K562 (cell line): ENCODE measurements around the gene DIP2A.

Source experiments
- CTCF ChIP-seq, 3 experiments: IDR thresholded peaks in 2 of 3; conservative IDR thresholded peaks in 1 of 3; 2 replicates each; pipeline ENCODE4 v1.5.1; 2011 to 2012; ENCODE audit warnings: low read length in 3 of 3, mild to moderate bottlenecking in 3 of 3, control low read depth in 2 of 3, improper control_type of control experiment in 1 of 3, inconsistent platforms in 1 of 3, low read depth in 1 of 3, mixed read lengths in 1 of 3, moderate library complexity in 1 of 3; ENCODE audit not compliant: insufficient read depth in 2 of 3
- E2F4 ChIP-seq: sonication (generic); formaldehyde crosslinking; IDR thresholded peaks from 2 replicates; pipeline ENCODE4 v1.8.0; 2022; ENCODE audit warnings: mild to moderate bottlenecking, low read depth, missing genetic modification reagents
- ESRRA ChIP-seq: fragments of 450-650 bp; IDR thresholded peaks from 2 replicates; pipeline ENCODE4 v1.6.1; 2014; ENCODE audit warnings: low read depth, mild to moderate bottlenecking, moderate library complexity, borderline replicate concordance
- FOXA1 ChIP-seq: fragments of 450-650 bp; IDR thresholded peaks from 2 replicates; pipeline ENCODE4 v1.6.1; 2016; ENCODE audit warnings: mild to moderate bottlenecking, borderline replicate concordance
- ILF3 ChIP-seq: fragments of 450-650 bp; IDR thresholded peaks from 2 replicates; pipeline ENCODE4 v1.6.1; 2018; ENCODE audit warnings: antibody characterized with exemption, mild to moderate bottlenecking, moderate library complexity, borderline replicate concordance
- JUND ChIP-seq, 2 experiments: IDR thresholded peaks; 2 replicates in 1 of 2; 3 replicates in 1 of 2; pipeline ENCODE4 v1.6.1; 2011; ENCODE audit warnings: borderline replicate concordance in 2 of 2, low read depth in 2 of 2, low read length in 2 of 2, improper control_type of control experiment in 1 of 2, missing biosample characterization in 1 of 2, missing genetic modification characterization in 1 of 2, missing genetic modification reagents in 1 of 2
- MCM5 ChIP-seq: fragments of 450-650 bp; IDR thresholded peaks from 2 replicates; pipeline ENCODE4 v1.6.1; 2016; ENCODE audit warnings: low read depth
- MYNN ChIP-seq, 2 experiments: sonication (generic); formaldehyde crosslinking in 1 of 2; IDR thresholded peaks; 2 replicates each; pipeline versions ENCODE4 v1.5.0 to v1.6.1; 2016 to 2020; ENCODE audit warnings: antibody characterized with exemption in 1 of 2, missing genetic modification reagents in 1 of 2
- POLR2A ChIP-seq: fragments of 450-650 bp; conservative IDR thresholded peaks from 2 replicates; pipeline ENCODE4 v1.6.1; 2016
- RCOR1 ChIP-seq, 2 experiments: IDR thresholded peaks; 2 replicates each; pipeline ENCODE4 v1.6.1; 2012; ENCODE audit warnings: low read depth in 2 of 2, low read length in 2 of 2, borderline replicate concordance in 1 of 2, improper control_type of control experiment in 1 of 2
- ZBTB2 ChIP-seq: fragments of 450-650 bp; IDR thresholded peaks from 2 replicates; pipeline ENCODE4 v1.6.1; 2016; ENCODE audit warnings: antibody characterized with exemption
- ZBTB33 ChIP-seq: sonication (generic); formaldehyde crosslinking; IDR thresholded peaks from 2 replicates; pipeline ENCODE4 v1.8.1; 2023; ENCODE audit warnings: mild to moderate bottlenecking, missing genetic modification reagents
- ZHX1 ChIP-seq: fragments of 150-350 bp; conservative IDR thresholded peaks from 2 replicates; pipeline ENCODE4 v1.6.1; 2014; ENCODE audit warnings: low read length

- TF ChIP-seq RCOR1 (IDR thresholded peaks at IDR 0.05; ENCODE audit: borderline replicate concordance in 1 of 2, low read depth in 2 of 2, low read length in 2 of 2): no peak
- no peak for TF ChIP-seq ZHX1
- TF ChIP-seq ZBTB33 (CRISPR knock-in tag): no peak
- no peak for TF ChIP-seq POLR2A
- no peak for TF ChIP-seq ESRRA
- no peak for TF ChIP-seq ILF3
- no peak for TF ChIP-seq MCM5
- TF ChIP-seq CTCF (IDR thresholded peaks at IDR 0.05 in 2 of 3, conservative IDR thresholded peaks at IDR 0.05 in 1 of 3; ENCODE audit: insufficient read depth in 2 of 3, low read depth in 1 of 3, low read length in 3 of 3): no peak
- no peak for TF ChIP-seq MYNN (IDR thresholded peaks at IDR 0.05)
- no peak for TF ChIP-seq MYNN (CRISPR knock-in tag; IDR thresholded peaks at IDR 0.05)
- no peak for TF ChIP-seq E2F4 (CRISPR knock-in tag)
- no peak for TF ChIP-seq ZBTB2
- no peak for TF ChIP-seq JUND (IDR thresholded peaks at IDR 0.05; ENCODE audit: borderline replicate concordance, low read depth, low read length)
- TF ChIP-seq JUND (tag; IDR thresholded peaks at IDR 0.05; ENCODE audit: borderline replicate concordance, low read depth, low read length): no peak
- no peak for TF ChIP-seq FOXA1
Observed at GRCh38 chr21:46516068-46516467, 57.4 kb downstream of the DIP2A start.
